NCI-H1092 (cell line): ENCODE results near the gene ARHGEF35.
"Not testable (repeated sequence)": the region's sequence is repeated elsewhere in the genome, so short reads cannot be mapped to it uniquely, and the experiment has no call there.

Experiments
- DNase-seq: peaks from one replicate; lab custom pipeline; 2025; lab: John Stamatoyannopoulos, UW

Gene ARHGEF35

GRCh38 chr7:144178380-144179164, 17.1 kb downstream of the ARHGEF35 start:
- DNase-seq = not testable (repeated sequence)

GRCh38 chr7:144174613-144175012, 21.0 kb downstream of the ARHGEF35 start:
- DNase-seq = no peak

- not testable (repeated sequence) for DNase-seq
These were observed 23.9 kb downstream of the ARHGEF35 start for GRCh38 chr7:144171594-144172350.

- DNase-seq = no peak
These were observed 30.8 kb downstream of the ARHGEF35 start for GRCh38 chr7:144164784-144165183.

DNA sequence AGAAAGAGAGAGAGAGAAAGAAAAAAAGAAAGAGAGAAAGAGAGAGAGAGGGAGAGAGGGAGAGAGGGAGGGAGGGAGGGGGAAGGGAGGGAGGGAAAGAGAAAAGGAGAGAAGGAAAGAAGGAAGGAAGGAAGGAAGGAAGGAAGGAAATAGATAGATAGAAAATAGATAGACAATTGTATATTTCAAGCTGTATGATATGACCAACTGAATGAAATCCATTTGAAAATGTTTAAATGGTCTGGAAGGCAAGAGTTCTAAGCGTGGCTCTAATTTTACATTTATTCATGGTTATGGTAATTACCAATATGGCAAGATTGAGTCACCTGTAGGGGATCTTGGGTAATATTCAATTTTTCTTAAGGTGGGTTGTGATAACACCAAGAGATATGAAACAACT, 36.8 kb downstream of the ARHGEF35 start:
- no peak for DNase-seq

DNA sequence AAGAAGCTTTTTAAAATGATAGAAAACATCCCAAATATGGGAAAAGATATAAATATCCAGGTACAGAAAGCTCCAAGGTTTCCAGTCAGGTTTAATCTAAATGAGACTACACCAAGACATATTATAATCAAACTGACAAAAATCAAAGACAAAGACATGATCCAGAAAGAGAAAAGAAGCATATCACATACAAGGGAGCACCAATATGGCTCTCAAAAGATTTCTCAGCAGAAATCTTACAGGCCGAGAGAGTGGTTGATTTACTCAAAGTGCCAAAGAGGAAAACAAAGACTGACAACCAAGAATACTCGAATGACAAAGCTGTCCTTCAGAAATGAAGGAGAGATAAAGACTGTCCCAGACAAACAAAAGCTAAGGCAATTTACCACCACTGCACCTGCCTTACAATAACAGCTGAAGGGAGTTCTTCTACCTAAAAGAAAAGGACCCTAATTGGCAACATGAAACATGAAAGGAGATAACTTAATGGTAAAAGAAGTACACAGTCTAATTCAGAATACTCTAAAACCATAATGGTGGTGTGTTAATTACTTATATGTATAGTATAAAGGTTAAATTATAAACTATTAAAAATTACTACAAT, 47.3 kb downstream of the ARHGEF35 start:
- DNase-seq = no peak

DNA sequence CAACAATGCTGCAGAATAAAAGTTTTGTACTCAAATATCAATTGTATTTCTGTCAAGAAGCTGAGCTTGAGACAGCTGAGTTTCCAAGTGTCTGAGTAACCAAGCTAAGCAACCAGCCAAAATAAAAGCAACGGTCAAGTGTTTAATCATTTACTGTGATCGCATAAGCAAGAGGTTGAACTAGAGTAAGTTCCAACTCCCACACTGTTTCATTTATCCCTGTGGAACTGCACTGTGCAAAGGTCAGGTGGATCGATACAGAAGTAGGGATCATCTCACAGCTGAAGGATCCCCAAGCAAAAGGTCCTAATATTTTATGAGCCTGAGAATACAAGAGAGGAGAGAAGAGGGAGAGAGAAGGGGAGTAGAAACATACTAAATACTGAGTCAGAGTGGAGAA, 51.2 kb downstream of the ARHGEF35 start:
- no peak for DNase-seq

DNA sequence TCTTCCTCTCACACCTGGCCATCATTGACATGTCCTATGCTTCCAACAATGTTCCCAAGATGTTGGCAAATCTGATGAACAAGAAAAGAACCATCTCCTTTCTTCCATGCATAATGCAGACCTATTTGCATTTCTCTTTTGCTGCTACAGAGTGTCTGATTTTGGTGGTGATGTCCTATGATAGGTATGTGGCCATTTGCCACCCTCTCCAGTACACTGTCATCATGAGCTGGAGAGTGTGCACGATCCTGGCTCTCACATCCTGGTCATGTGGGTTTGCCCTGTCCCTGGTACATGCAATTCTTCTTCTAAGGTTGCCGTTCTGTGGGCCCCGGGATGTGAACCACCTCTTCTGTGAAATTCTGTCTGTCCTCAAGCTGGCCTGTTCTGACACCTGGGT, 53.4 kb downstream of the ARHGEF35 start:
- DNase-seq = no peak

- no peak for DNase-seq
These were observed 58.1 kb downstream of the ARHGEF35 start for GRCh38 chr7:144137501-144137900.
